SK-N-SH treated with all-trans-retinoic acid at 6 μM for 48 hours (cell line): ENCODE measurements around the gene RIMS3.

Source experiments
- ARNTL ChIP-seq: fragments of 450-650 bp; formaldehyde crosslinking; IDR thresholded peaks from 2 replicates; pipeline ENCODE4 v1.5.0; 2020; ENCODE audit warnings: low read depth, mild to moderate bottlenecking, moderate library complexity, borderline replicate concordance
- CREB5 ChIP-seq: fragments of 250-450 bp; sonication (Bioruptor Pico); IDR thresholded peaks from 2 replicates; pipeline ENCODE4 v1.5.1; 2020; ENCODE audit warnings: low read depth, mild to moderate bottlenecking, moderate library complexity
- CSDC2 ChIP-seq: fragments of 250-450 bp; sonication (Bioruptor Pico); IDR thresholded peaks from 2 replicates; pipeline ENCODE4 v1.5.0; 2020; ENCODE audit warnings: mild to moderate bottlenecking, moderate library complexity
- ESRRG ChIP-seq: fragments of 250-450 bp; sonication (Bioruptor Pico); IDR thresholded peaks from 2 replicates; pipeline ENCODE4 v1.6.1; 2021; ENCODE audit warnings: mild to moderate bottlenecking
- GLIS3 ChIP-seq: fragments of 250-450 bp; sonication (Bioruptor Pico); IDR thresholded peaks from 2 replicates; pipeline ENCODE4 v1.5.0; 2020; ENCODE audit warnings: mild to moderate bottlenecking, moderate library complexity
- ISL1 ChIP-seq: fragments of 250-450 bp; sonication (Bioruptor Pico); IDR thresholded peaks from 2 replicates; pipeline ENCODE4 v2.1.2; 2022; ENCODE audit warnings: mild to moderate bottlenecking, moderate library complexity
- PATZ1 ChIP-seq: fragments of 250-450 bp; sonication (Bioruptor Pico); IDR thresholded peaks from 2 replicates; pipeline ENCODE4 v1.8.0; 2020; ENCODE audit warnings: mild to moderate bottlenecking, moderate library complexity, borderline replicate concordance
- PPARA ChIP-seq: fragments of 250-450 bp; sonication (Bioruptor Pico); IDR thresholded peaks from 2 replicates; pipeline ENCODE4 v1.5.0; 2020; ENCODE audit warnings: mild to moderate bottlenecking, borderline replicate concordance
- RARB ChIP-seq: fragments of 250-450 bp; sonication (Bioruptor Pico); IDR thresholded peaks from 2 replicates; pipeline ENCODE4 v1.8.0; 2021; ENCODE audit warnings: mild to moderate bottlenecking, moderate library complexity
- SNAI2 ChIP-seq: fragments of 250-450 bp; sonication (Bioruptor Pico); IDR thresholded peaks from 2 replicates; pipeline ENCODE4 v1.5.0; 2020; ENCODE audit warnings: mild to moderate bottlenecking, moderate library complexity
- TSHZ2 ChIP-seq: fragments of 250-450 bp; sonication (Bioruptor Pico); IDR thresholded peaks from 2 replicates; pipeline ENCODE4 v1.5.0; 2020; ENCODE audit warnings: mild to moderate bottlenecking, moderate library complexity
- ZFP3 ChIP-seq: fragments of 250-450 bp; sonication (Bioruptor Pico); IDR thresholded peaks from 2 replicates; pipeline ENCODE4 v1.5.0; 2020; ENCODE audit warnings: mild to moderate bottlenecking, moderate library complexity
- ZFP30 ChIP-seq: fragments of 450-650 bp; formaldehyde crosslinking; IDR thresholded peaks from 2 replicates; pipeline ENCODE4 v1.5.0; 2022; ENCODE audit warnings: mild to moderate bottlenecking, moderate library complexity
- ZNF8 ChIP-seq: fragments of 450-650 bp; formaldehyde crosslinking; IDR thresholded peaks from 2 replicates; pipeline ENCODE4 v1.5.0; 2020; ENCODE audit warnings: mild to moderate bottlenecking, moderate library complexity

- TF ChIP-seq ZFP30 (CRISPR knock-in tag) (no peak), CREB5 (CRISPR knock-in tag) (no peak), RARB (CRISPR knock-in tag) (no peak), PATZ1 (CRISPR knock-in tag) (no peak), ZFP3 (no peak), ARNTL (CRISPR knock-in tag) (no peak), GLIS3 (CRISPR knock-in tag) (no peak), ISL1 (CRISPR knock-in tag) (no peak), ESRRG (CRISPR knock-in tag) (no peak), SNAI2 (CRISPR knock-in tag) (no peak), PPARA (CRISPR knock-in tag) (no peak), ZNF8 (CRISPR knock-in tag) (no peak), CSDC2 (CRISPR knock-in tag) (no peak), TSHZ2 (no peak)
Measured at GRCh38 chr1:40679165-40679953, 13.9 kb upstream of the RIMS3 start.
